K562 (cell line): Measurements from ENCODE around the gene CMIP. TPM values are rescaled to one million over a fixed set of nuclear protein-coding genes. Genes with fewer than 3 reads are reported as not detected.

Experiments
- ATF1 ChIP-seq, 2 experiments: fragments of 450-650 bp in 1 of 2; IDR thresholded peaks; 2 replicates each; pipeline ENCODE4 v1.6.1; 2016; ENCODE audit warnings: missing compliant biosample characterization in 1 of 2, missing genetic modification characterization in 1 of 2
- BCOR ChIP-seq: fragments of 450-650 bp; IDR thresholded peaks from 2 replicates; pipeline ENCODE4 v1.6.1; 2016
- DMBX1 ChIP-seq: fragments of 250-450 bp; sonication (Bioruptor Pico); IDR thresholded peaks from 2 replicates; pipeline ENCODE4 v1.8.0; 2022; ENCODE audit warnings: inconsistent platforms, mild to moderate bottlenecking, moderate library complexity, borderline replicate concordance
- EP300 ChIP-seq: IDR thresholded peaks from 2 replicates; pipeline ENCODE4 v1.6.1; 2012; ENCODE audit warnings: low read length, improper control_type of control experiment
- EWSR1 ChIP-seq: fragments of 450-650 bp; IDR thresholded peaks from 2 replicates; pipeline ENCODE4 v1.6.1; 2018; ENCODE audit warnings: borderline replicate concordance, mild to moderate bottlenecking, low read depth, moderate library complexity; ENCODE audit not compliant: partially characterized antibody
- MIER1 ChIP-seq: fragments of 450-650 bp; IDR thresholded peaks from 2 replicates; pipeline ENCODE4 v1.6.1; 2016; ENCODE audit warnings: antibody characterized with exemption, mild to moderate bottlenecking, low read depth
- NFE2L1 ChIP-seq: fragments of 450-650 bp; IDR thresholded peaks from 2 replicates; pipeline ENCODE4 v1.6.1; 2016; ENCODE audit warnings: missing genetic modification characterization, low read depth, mild to moderate bottlenecking, missing compliant biosample characterization, moderate library complexity, borderline replicate concordance
- TCF3 ChIP-seq: sonication (generic); formaldehyde crosslinking; IDR thresholded peaks from 2 replicates; pipeline ENCODE4 v1.4.0; 2020; ENCODE audit warnings: mild to moderate bottlenecking, missing genetic modification reagents
- ZFPM2 ChIP-seq: fragments of 250-450 bp; sonication (Bioruptor Pico); IDR thresholded peaks from 2 replicates; pipeline ENCODE4 v1.5.1; 2022; ENCODE audit warnings: mild to moderate bottlenecking
- ZNF3 ChIP-seq: fragments of 250-450 bp; sonication (Bioruptor Pico); IDR thresholded peaks from 2 replicates; pipeline ENCODE4 v1.5.0; 2021; ENCODE audit warnings: mild to moderate bottlenecking, moderate library complexity
- polyA plus RNA-seq, 8 experiments: library from polyadenylated mRNA; depleted of rRNA in 4 of 8; stranded (reverse) in 5 of 8; unstranded in 3 of 8; fragments of >200 nt; fragmentation: Nextera tagmentation in 2 of 8; fragmentation: Illumina TruSeq in 1 of 8; extraction: Ambion mirVana in 2 of 8; extraction: Trizol in 1 of 8; gene quantifications; 2 replicates each; pipeline versions ENCODE4 v1.2.1 to v1.2.3, GENCODE V29; 2011 to 2014; ENCODE audit warnings: inconsistent platforms in 1 of 8, missing spikeins in 1 of 8
- total RNA-seq, 7 experiments: library from RNA; depleted of rRNA in 6 of 7; stranded (reverse); fragments of >200 nt in 6 of 7; fragmentation: Illumina TruSeq in 2 of 7; extraction: Trizol in 2 of 7; gene quantifications; 2 replicates each; pipeline versions ENCODE4 v1.2.1 to v1.2.3, GENCODE V29; 2011 to 2021; ENCODE audit warnings: low replicate concordance in 1 of 7
- TF ChIP-seq, protein P1 (sequence below): fragments of 450-650 bp; IDR thresholded peaks from one replicate; pipeline ENCODE4 v1.6.1; 2018; ENCODE audit warnings: mild to moderate bottlenecking, moderate library complexity; ENCODE audit not compliant: partially characterized antibody
- TF ChIP-seq, protein P2 (sequence below): fragments of 250-450 bp; sonication (Bioruptor Pico); IDR thresholded peaks from 2 replicates; pipeline ENCODE4 v1.8.0; 2022; ENCODE audit warnings: moderate library complexity, mild to moderate bottlenecking, inconsistent platforms
- TF ChIP-seq, protein P3 (sequence below), 2 experiments: fragments of 450-650 bp in 1 of 2; sonication (generic) in 1 of 2; formaldehyde crosslinking in 1 of 2; IDR thresholded peaks; 2 replicates each; pipeline versions ENCODE4 v1.7.1 to v1.9.0; 2016 to 2022; ENCODE audit warnings: inconsistent platforms in 1 of 2, mild to moderate bottlenecking in 1 of 2, missing genetic modification reagents in 1 of 2

Gene CMIP
- total and polyA plus RNA-seq, 9 of the 15 experiments (the other 6 are each of a cell fraction or from before 2014, with no cell fraction given): 0.94 to 82.5 (median 10.3) TPM

DNA sequence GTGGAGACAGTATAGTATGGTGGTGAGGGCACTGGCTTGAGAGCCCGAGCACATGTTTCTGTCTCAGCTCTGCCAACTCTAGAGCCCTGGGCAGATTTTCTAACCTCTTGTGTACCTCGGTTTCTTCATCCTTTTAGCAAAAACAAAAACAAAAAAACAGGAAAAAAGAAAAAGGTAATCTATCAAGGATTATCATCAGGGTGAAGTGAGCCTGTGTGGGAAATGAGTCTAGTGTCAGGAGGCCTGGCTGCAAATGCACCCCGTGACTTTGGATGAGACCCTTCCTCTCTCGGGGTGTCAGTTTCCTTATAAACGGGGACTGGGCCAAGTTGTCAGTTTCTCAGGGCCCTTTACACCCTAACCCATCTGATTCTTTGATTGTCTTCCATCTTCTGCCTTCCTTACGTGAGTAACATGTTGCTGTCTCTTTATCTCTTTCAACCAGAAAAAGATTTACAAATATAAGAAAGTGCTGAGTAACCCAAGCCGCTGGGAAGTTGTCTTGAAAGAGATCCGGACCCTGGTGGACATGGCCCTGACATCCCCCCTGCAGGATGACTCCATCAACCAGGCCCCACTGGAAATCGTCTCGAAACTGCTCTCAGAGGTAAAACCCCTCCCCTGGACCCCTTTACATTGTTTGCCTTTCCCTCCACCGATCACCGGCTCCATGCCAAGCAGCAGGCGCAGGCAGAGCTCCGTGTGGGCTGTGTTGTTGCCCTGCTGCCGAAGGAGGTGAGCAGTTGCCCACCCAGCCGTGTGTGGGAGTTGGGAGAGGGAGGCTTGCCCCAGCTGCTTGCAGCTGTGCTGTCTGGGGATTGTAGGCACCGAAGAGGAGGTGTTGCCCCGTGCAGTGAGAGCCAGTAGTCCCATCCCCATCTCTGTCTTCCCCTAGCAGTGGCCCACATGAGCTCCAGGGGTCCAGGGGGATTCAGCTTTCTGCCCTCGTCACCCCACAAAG, 207.4 kb downstream of the CMIP start (continued):
- TF ChIP-seq, protein P1, sequence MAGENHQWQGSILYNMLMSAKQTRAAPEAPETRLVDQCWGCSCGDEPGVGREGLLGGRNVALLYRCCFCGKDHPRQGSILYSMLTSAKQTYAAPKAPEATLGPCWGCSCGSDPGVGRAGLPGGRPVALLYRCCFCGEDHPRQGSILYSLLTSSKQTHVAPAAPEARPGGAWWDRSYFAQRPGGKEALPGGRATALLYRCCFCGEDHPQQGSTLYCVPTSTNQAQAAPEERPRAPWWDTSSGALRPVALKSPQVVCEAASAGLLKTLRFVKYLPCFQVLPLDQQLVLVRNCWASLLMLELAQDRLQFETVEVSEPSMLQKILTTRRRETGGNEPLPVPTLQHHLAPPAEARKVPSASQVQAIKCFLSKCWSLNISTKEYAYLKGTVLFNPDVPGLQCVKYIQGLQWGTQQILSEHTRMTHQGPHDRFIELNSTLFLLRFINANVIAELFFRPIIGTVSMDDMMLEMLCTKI: no peak
- TF ChIP-seq EP300 (peak; percentile 89), EWSR1 (no peak), ATF1 (CRISPR knock-in tag; IDR thresholded peaks at IDR 0.05) (no peak), ATF1 (tag; IDR thresholded peaks at IDR 0.05) (peak; percentile 7; the same call in 1 of the 2 replicates), DMBX1 (CRISPR knock-in tag) (peak; percentile 53; the same call in 1 of the 2 replicates), MIER1 (peak; percentile 92), TCF3 (CRISPR knock-in tag) (peak; percentile 87), ZNF3 (CRISPR knock-in tag) (no peak), NFE2L1 (tag) (peak; percentile 20; the same call in 1 of the 2 replicates), ZFPM2 (no peak), BCOR (0 out of 2 replicates have a peak, but pooled peaks have one; percentile 57)
- TF ChIP-seq, protein P2, sequence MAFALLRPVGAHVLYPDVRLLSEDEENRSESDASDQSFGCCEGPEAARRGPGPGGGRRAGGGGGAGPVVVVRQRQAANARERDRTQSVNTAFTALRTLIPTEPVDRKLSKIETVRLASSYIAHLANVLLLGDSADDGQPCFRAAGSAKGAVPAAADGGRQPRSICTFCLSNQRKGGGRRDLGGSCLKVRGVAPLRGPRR (CRISPR knock-in tag): no peak
- TF ChIP-seq, protein P3, sequence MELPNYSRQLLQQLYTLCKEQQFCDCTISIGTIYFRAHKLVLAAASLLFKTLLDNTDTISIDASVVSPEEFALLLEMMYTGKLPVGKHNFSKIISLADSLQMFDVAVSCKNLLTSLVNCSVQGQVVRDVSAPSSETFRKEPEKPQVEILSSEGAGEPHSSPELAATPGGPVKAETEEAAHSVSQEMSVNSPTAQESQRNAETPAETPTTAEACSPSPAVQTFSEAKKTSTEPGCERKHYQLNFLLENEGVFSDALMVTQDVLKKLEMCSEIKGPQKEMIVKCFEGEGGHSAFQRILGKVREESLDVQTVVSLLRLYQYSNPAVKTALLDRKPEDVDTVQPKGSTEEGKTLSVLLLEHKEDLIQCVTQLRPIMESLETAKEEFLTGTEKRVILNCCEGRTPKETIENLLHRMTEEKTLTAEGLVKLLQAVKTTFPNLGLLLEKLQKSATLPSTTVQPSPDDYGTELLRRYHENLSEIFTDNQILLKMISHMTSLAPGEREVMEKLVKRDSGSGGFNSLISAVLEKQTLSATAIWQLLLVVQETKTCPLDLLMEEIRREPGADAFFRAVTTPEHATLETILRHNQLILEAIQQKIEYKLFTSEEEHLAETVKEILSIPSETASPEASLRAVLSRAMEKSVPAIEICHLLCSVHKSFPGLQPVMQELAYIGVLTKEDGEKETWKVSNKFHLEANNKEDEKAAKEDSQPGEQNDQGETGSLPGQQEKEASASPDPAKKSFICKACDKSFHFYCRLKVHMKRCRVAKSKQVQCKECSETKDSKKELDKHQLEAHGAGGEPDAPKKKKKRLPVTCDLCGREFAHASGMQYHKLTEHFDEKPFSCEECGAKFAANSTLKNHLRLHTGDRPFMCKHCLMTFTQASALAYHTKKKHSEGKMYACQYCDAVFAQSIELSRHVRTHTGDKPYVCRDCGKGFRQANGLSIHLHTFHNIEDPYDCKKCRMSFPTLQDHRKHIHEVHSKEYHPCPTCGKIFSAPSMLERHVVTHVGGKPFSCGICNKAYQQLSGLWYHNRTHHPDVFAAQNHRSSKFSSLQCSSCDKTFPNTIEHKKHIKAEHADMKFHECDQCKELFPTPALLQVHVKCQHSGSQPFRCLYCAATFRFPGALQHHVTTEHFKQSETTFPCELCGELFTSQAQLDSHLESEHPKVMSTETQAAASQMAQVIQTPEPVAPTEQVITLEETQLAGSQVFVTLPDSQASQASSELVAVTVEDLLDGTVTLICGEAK (IDR thresholded peaks at IDR 0.05): 0 out of 2 replicates have a peak, but pooled peaks have one; percentile 1
- TF ChIP-seq, protein P3 (CRISPR knock-in tag; IDR thresholded peaks at IDR 0.05): no peak
